Activated CD4-positive, alpha-beta T cell treated with anti-CD3 and anti-CD28 coated beads, Interleukin-2, amount 10 ng/mL, durations not matched to agents 24 days and 14 days (primary cell): Measurements from ENCODE around the gene MGLL. TPM values are rescaled to one million over a fixed set of nuclear protein-coding genes. Genes with fewer than 3 reads are reported as not detected.

Experiments
- DNase-seq: peaks from one replicate; pipeline ENCODE4 v3.0.0; 2022
- H3K27ac Mint-ChIP-seq: one replicate; pipeline ENCODE4 v1.8.0; 2022; ENCODE audit warnings: mild to moderate bottlenecking, mixed read lengths
- H3K27me3 Mint-ChIP-seq: one replicate; pipeline ENCODE4 v1.8.0; 2022; ENCODE audit warnings: mixed read lengths
- H3K36me3 Mint-ChIP-seq: one replicate; pipeline ENCODE4 v1.8.0; 2022; ENCODE audit warnings: low read depth, mild to moderate bottlenecking, mixed read lengths
- H3K4me1 Mint-ChIP-seq: one replicate; pipeline ENCODE4 v1.8.0; 2021; ENCODE audit warnings: mixed read lengths
- H3K4me3 Mint-ChIP-seq: one replicate; pipeline ENCODE4 v1.8.0; 2022; ENCODE audit warnings: mild to moderate bottlenecking, moderate library complexity, mixed read lengths
- H3K9me3 Mint-ChIP-seq: one replicate; pipeline ENCODE4 v1.8.0; 2021; ENCODE audit warnings: mixed read lengths
- intact Hi-C: fragments of 100-400 bp; cut with micrococcal nuclease; formaldehyde crosslinking; loops from one replicate; pipeline ENCODE4 v1.15.1; 2023
- total RNA-seq: library from RNA; stranded (reverse); gene quantifications from 2 replicates; pipeline ENCODE4 v1.2.3, GENCODE V29; 2022

The MGLL gene
- total RNA-seq, 1 donor from 2014 or later: 2.3 TPM

DNA sequence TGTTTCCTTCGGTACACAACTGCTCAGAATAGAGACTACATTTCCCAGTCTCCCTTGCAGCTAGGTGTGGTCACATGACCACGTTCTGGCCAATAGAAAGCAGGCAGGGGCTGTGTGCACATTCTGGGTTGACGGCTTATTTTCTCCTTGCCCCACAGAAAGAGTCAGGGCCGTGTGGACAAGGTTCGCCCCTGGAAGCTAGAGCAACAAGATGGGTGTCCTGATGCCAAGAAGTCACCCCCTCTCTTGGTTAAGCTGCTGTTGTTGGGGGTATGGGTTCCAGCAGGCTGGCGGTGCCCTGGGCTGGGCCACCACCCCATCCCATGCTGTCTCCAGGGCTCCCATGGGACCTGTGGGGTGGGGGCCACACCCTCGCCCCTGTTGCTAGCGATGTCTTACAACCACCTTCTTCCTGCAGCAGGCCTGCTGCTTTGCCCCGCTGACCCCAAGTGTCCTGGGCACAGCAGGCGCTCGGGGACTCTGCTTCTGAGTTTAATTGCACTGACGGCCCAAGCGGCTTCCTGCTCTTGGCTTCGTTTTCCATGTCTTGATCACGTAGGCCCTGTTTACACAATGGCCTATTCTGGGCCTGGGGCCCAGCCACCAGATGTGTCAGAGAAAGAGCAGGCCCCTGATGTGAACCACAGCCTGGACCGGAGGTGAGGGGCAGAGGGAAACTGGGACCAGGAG, 124.6 kb downstream of the MGLL start:
- peak; percentile 86 for DNase-seq
- Mint-ChIP-seq H3K4me1 (peaks cover 3% of the 10 kb centered on the region), H3K36me3 (no peaks in the 10 kb centered on the region), H3K27ac (no peak overlapping the region), H3K4me3 (no peak overlapping the region), H3K27me3 (no peaks in the 10 kb centered on the region), H3K9me3 (no peaks in the 10 kb centered on the region)
- intact Hi-C loops: loop anchor here (2.0 to 5.0 kb wide), 3 partner anchors 25 to 273 kb away; partner anchors contain the start of gene ABTB1

DNA sequence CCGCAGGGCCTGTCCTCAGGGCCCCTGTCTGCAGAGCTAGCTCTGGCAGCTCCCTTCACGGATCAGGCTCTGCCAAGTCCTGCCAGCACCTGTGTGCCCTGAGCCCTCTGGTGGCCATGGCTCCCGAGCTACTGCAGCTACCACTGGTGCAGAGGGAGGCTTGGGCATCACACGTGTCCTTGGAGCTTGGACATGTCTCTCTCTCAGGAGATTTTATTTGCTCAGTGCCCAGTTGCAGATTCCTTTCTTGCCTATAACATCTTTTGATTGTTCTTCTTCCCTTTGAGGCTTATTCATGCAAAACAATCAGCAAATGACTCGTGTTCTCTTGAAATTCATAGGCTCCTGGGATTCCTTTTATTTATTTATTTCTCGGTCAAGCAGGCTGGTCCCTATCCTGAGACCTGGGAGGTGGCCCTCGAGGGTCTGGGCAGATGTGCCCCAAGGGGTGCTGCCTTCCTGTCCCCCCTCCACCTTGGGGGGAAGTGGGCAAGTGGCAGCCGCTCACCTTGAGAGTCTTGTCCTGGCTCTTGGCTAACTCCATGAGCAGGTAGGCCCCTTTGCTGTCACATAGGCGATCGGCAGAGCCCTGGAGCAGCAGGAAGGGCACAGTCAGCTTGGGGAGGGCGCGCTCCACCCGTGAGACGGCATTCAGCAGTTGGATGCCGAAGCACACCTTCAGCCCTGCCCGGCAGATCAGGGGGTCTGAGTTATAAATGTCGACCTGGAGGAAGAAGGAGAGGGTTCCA, 127.7 kb downstream of the MGLL start:
- H3K4me3 Mint-ChIP-seq: no peak overlapping the region
- DNase-seq: peak; percentile 81
- intact Hi-C loops: loop anchor here (5.0 kb wide), 1 partner anchor 138 kb away; no protein-coding TSS in a partner anchor
- no peaks in the 10 kb centered on the region for H3K9me3 Mint-ChIP-seq
- no peak overlapping the region for H3K27ac Mint-ChIP-seq
- H3K27me3 Mint-ChIP-seq: no peaks in the 10 kb centered on the region
- H3K36me3 Mint-ChIP-seq: no peaks in the 10 kb centered on the region
- peaks cover 3% of the 10 kb centered on the region for H3K4me1 Mint-ChIP-seq

DNA sequence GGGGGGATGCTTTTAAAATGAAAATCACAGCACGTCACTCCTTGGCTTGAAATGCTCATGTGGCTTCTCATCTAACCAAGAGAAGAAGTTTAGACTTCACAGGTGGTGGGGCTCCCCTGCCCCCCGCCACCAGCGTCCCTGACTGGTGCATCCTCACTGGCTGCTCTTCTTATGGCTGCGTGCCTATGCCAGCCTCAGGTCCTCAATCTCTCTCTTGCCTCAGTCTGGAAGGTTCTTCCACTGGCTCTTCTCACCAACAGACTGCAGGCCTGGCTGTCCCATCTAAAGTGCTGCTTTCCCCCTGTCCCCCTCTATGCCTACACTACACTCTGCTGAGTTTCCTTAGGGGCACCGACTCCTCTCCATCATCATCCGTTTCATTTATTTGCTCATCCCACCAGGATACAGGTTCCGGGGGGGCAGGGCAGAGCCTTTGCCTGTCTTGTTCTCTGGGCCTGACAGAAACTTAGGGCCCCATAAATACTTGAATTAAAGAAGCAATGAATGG, 128.9 kb downstream of the MGLL start:
- Mint-ChIP-seq H3K27ac (no peak overlapping the region), H3K4me3 (no peak overlapping the region), H3K4me1 (peaks cover 3% of the 10 kb centered on the region), H3K36me3 (no peaks in the 10 kb centered on the region), H3K9me3 (no peaks in the 10 kb centered on the region), H3K27me3 (no peaks in the 10 kb centered on the region)
- DNase-seq: no peak
- intact Hi-C loops: no loop called here

DNA sequence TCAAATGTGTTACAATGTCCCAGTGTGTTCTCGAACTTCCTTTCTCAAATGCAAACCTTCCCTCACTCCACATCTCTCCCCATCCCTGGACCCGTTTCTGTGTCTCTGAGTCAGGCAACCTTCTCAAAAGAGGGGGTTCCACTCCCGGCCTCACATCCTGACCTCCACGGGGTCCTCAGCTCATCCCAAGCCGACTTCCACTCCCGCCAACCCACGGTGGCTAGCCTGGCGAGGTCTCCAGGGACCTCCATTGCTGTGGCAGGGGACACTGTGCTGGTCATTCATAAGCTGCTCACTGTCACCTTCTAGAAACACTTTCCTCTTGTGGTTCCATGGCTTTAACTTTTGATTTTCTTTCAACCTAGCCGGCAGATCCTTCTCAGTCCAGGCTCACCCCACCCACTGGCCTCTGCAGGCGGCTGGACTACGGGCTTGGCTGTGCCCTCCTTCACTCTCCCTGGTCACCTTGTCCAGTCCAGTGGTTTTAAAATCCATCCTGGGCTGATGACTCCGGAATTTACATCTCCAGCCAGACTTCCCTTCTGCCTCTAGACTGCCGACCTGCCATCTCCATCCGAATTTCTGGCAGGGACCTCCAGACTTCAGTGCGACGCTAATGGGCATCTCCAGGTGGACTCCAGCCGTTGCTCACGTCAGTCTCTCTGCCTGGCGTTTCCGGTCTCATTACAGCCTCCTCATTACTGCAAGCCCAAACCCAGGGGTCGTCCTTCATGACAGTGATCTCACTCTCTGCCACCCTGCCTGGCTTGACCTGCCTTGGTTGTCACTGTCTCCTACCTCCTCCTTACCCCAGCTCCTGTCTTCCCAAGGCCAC, 129.6 kb downstream of the MGLL start:
- no peaks in the 10 kb centered on the region for H3K27me3 Mint-ChIP-seq
- intact Hi-C loops: no loop called here
- no peaks in the 10 kb centered on the region for H3K9me3 Mint-ChIP-seq
- no peaks in the 10 kb centered on the region for H3K36me3 Mint-ChIP-seq
- H3K4me1 Mint-ChIP-seq: peaks cover 3% of the 10 kb centered on the region
- DNase-seq: no peak
- H3K27ac Mint-ChIP-seq: no peak overlapping the region
- H3K4me3 Mint-ChIP-seq: no peak overlapping the region

DNA sequence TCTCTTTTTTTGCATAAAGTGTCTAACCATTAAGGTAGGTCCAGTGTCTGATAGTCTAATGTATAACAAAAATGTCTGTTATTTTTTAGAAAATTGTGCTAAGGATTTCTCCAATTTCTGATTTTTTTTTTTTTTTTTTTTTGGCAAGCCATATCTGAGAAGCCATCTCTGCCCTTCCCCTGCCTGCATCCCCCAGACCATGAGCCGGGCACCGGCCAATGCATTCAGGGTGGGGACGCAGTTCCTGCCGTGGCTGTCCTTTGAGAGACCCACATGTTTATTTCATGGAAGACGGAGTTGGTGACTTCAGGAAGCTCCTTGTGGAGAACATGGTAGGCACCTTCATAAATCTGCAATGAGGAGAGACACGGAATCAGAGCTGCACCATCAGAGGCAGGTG, 130.3 kb downstream of the MGLL start:
- no peaks in the 10 kb centered on the region for H3K27me3 Mint-ChIP-seq
- H3K9me3 Mint-ChIP-seq: no peaks in the 10 kb centered on the region
- intact Hi-C loops: no loop called here
- no peak overlapping the region for H3K27ac Mint-ChIP-seq
- H3K4me1 Mint-ChIP-seq: no peaks in the 10 kb centered on the region
- no peak overlapping the region for H3K4me3 Mint-ChIP-seq
- no peaks in the 10 kb centered on the region for H3K36me3 Mint-ChIP-seq
- no peak for DNase-seq

DNA sequence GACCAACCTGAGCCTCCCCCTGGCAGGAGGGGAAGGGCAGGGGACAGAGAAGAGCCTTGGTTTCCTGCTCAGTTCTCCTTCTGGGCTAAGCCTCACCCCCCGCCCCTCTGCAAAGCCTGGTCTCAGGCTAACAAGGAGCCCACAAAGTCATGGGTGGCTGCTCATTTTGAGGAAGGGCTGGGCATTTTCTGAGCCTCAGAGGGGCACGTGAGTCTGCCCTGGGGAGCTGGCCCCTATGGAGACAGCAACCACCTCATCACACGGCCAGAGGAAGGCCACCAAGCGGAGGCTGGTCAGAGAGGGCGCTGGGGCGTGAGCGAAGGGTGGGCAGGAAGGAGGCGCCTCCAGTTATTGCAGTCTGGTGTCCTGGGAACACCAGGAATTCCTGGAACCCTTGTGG, 130.8 kb downstream of the MGLL start:
- H3K4me3 Mint-ChIP-seq: no peak overlapping the region
- intact Hi-C loops: no loop called here
- H3K4me1 Mint-ChIP-seq: no peaks in the 10 kb centered on the region
- no peak overlapping the region for H3K27ac Mint-ChIP-seq
- no peak for DNase-seq
- H3K36me3 Mint-ChIP-seq: no peaks in the 10 kb centered on the region
- no peaks in the 10 kb centered on the region for H3K9me3 Mint-ChIP-seq
- H3K27me3 Mint-ChIP-seq: no peaks in the 10 kb centered on the region

DNA sequence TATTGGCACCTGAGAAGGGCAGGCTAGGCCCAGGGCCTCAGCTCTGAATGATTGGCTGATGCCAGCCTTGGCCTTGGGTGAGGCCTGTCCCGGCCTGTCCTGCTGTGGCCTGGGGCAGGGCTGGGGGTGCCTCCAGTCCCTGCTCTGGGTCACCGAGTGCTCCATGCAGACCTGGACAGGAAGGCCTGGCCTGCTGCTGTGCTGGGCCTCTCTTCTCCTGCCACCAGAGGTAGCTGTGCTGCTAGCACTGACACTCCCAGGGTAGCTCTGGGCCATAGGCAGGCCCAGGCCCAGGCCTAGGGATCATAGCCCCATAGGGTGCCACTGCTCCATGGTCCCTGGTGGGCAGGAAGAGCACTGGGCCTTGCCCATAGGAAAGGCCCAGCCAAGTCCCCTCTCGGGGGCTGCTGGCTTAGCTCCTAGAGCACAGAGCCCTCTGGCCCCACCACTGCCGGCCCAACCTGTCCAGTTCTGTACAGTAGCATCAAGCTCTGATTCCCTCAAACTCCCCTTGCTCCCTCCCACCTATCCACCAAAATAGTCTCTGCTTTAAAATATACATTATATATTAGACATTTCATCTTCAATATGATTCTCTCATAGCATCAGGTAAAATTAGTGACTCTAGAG, 131.4 kb downstream of the MGLL start:
- H3K4me3 Mint-ChIP-seq: no peak overlapping the region
- no peaks in the 10 kb centered on the region for H3K36me3 Mint-ChIP-seq
- intact Hi-C loops: no loop called here
- H3K9me3 Mint-ChIP-seq: no peaks in the 10 kb centered on the region
- DNase-seq: peak; percentile 60
- H3K27ac Mint-ChIP-seq: no peak overlapping the region
- no peaks in the 10 kb centered on the region for H3K27me3 Mint-ChIP-seq
- H3K4me1 Mint-ChIP-seq: no peaks in the 10 kb centered on the region

DNA sequence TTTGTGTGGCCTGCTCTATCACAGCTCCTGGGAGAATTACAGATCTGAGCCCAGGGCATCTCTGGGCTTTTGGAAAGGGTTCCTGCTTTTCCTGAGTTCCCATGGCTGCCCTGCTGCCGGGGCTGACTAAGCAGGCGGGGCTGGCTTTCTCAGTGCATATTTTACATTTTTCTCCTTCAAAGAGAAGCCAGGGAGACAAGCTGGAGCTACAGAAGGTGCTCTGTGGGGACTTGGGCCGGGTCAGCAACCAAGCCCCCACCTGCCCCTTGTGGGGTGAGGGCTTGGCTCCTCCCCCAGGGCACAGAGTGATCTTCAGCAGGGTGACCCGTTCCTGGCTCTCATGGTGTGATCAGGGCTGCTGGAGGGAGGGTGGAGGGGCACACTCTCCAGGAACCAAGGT, 132.2 kb downstream of the MGLL start:
- H3K4me1 Mint-ChIP-seq: no peaks in the 10 kb centered on the region
- H3K36me3 Mint-ChIP-seq: no peaks in the 10 kb centered on the region
- no peaks in the 10 kb centered on the region for H3K27me3 Mint-ChIP-seq
- intact Hi-C loops: no loop called here
- H3K9me3 Mint-ChIP-seq: no peaks in the 10 kb centered on the region
- no peak for DNase-seq
- H3K27ac Mint-ChIP-seq: no peak overlapping the region
- H3K4me3 Mint-ChIP-seq: no peak overlapping the region

DNA sequence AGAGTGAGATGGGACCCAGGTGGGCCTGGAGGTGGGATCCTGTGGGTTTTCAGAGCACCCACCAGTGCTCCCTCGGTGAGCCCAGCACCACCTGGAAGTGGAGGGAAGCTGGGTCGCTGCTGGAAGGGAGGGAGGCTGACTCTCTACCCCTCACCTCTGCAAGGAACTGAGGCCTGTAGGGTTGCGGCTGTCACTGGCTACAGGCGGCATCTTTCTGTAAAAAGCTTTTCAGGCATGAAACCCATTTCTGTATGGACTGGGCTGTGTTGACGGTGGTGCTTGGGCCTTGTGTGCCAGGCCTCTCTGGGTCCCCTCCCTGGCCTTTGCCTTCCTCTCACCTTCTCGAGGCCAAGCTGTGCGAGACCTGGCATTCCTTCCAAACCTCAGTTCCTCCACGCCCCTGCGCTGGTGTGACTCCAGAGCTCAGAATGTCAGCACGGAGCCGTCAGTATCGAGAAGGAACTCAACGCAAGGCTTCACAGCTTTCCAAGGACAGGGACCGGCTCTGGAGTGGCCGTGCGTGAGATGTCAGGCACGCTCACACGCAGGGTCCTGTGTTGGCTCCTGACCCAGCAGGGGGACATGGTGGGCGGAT, 133.0 kb downstream of the MGLL start:
- DNase-seq: no peak
- H3K27ac Mint-ChIP-seq: no peak overlapping the region
- intact Hi-C loops: no loop called here
- H3K4me3 Mint-ChIP-seq: no peak overlapping the region
- no peaks in the 10 kb centered on the region for H3K27me3 Mint-ChIP-seq
- H3K9me3 Mint-ChIP-seq: no peaks in the 10 kb centered on the region
- no peaks in the 10 kb centered on the region for H3K4me1 Mint-ChIP-seq
- no peaks in the 10 kb centered on the region for H3K36me3 Mint-ChIP-seq

DNA sequence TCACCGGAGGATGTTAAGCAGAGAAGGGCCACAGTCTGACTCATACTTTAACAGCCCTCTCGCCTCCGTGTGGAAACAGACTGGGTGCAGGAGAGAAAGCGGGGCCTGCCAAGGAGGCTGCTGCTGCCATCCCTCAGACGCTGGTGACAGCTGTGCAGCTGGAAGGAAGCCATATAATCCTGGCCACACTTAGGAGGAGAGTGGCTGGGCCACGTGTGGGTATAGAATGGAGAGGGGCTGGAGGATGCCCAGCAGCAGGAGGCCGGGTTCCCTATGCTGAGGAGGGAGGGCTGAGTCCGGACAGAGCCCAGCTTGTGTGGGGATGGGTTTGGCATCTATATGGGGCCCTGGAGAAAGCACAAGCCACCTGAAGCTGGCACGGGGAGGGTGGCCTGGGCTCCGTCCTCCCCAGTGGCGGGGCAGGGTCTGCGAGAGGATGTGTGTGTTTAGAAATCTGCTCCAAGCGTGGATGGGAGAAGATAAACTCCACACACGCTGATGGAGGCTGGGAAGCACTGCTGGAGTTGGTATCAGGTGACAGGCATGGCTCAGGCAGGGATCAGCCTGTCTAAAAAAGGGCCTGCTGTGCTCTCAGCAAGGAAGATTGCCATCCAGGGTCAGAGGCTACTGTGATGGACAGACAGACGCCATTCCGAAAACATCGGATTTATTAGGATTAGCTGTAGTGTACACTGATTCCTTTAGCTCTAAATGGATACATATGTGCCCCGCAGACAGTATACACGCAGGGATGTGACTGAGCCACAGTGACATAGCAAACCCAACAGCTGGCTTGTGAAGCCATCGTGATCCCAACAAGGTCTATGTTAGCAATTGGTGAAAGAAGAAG, 133.7 kb downstream of the MGLL start:
- no peak for DNase-seq
- Mint-ChIP-seq H3K4me1 (peaks cover 3% of the 10 kb centered on the region), H3K4me3 (no peak overlapping the region), H3K9me3 (no peaks in the 10 kb centered on the region), H3K27ac (no peak overlapping the region), H3K36me3 (no peaks in the 10 kb centered on the region), H3K27me3 (no peaks in the 10 kb centered on the region)
- intact Hi-C loops: no loop called here

DNA sequence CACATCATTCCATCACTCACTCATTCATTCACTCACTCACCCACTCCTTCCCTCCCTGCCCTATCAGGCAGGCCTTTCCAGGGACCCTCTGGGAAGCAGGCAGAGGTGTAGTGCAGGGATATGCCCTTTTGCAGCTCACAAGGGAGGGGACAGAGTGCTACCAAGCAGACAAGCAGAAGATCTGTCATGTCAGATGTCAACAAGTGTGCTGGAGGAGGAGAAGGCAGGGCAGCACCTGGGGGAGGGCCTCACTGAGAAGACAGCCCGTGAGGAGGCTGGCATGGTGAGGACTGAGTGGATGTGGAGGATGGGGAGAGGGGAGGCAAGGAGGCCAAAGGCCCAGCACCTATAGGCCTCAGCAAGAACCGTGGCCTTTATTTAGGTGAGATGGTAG, 134.3 kb downstream of the MGLL start:
- no peak overlapping the region for H3K4me3 Mint-ChIP-seq
- no peak for DNase-seq
- peaks cover 6% of the 10 kb centered on the region for H3K4me1 Mint-ChIP-seq
- no peaks in the 10 kb centered on the region for H3K36me3 Mint-ChIP-seq
- intact Hi-C loops: no loop called here
- no peaks in the 10 kb centered on the region for H3K9me3 Mint-ChIP-seq
- H3K27ac Mint-ChIP-seq: no peak overlapping the region
- peaks cover 2% of the 10 kb centered on the region for H3K27me3 Mint-ChIP-seq

DNA sequence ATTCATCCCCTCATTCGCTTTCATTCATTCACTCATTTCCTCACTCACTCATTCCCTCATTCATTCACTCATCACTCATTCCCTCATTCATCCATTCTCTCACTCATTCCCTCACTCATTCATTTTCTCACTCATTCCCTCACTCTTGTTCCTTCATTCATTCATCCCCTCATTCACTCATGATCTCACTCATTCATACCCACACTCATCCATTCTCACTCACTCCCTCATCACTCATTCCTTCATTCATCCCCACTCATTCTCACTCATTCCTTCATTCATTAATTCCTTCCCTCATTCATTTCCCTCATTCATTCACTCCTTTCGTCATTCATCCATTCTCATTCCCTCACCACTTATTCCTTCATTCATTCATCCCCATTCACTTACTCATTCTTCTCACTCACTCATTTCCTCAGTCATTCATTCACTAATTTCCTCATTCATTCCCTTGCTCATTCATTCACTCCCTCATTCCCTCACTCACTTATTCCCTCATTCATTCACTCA, 135.0 kb downstream of the MGLL start:
- peaks cover 6% of the 10 kb centered on the region for H3K4me1 Mint-ChIP-seq
- intact Hi-C loops: no loop called here
- DNase-seq: no peak
- no peak overlapping the region for H3K27ac Mint-ChIP-seq
- H3K36me3 Mint-ChIP-seq: no peaks in the 10 kb centered on the region
- H3K9me3 Mint-ChIP-seq: no peaks in the 10 kb centered on the region
- peaks cover 2% of the 10 kb centered on the region for H3K27me3 Mint-ChIP-seq
- no peak overlapping the region for H3K4me3 Mint-ChIP-seq
